ENCODE data around the gene PHIP.

DNA sequence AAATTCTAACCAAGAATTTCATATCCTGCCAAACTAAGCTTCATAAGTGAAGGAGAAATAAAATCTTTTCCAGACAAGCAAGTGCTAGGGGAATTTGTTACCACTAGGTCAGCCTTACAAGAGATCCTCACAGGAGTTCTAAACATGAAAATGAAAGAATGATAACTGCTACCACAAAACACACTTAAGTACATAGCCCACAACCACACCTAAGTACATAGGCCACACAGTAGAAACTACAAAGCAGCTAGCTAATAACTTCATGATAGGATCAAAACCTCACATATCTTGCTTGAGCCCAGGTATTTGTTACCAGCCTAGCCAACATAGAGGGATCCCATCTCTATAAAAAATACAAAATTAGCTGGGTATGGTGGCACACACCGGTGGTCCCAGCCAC, 160.3 kb downstream of the PHIP start:
- TF ChIP-seq, protein P1, sequence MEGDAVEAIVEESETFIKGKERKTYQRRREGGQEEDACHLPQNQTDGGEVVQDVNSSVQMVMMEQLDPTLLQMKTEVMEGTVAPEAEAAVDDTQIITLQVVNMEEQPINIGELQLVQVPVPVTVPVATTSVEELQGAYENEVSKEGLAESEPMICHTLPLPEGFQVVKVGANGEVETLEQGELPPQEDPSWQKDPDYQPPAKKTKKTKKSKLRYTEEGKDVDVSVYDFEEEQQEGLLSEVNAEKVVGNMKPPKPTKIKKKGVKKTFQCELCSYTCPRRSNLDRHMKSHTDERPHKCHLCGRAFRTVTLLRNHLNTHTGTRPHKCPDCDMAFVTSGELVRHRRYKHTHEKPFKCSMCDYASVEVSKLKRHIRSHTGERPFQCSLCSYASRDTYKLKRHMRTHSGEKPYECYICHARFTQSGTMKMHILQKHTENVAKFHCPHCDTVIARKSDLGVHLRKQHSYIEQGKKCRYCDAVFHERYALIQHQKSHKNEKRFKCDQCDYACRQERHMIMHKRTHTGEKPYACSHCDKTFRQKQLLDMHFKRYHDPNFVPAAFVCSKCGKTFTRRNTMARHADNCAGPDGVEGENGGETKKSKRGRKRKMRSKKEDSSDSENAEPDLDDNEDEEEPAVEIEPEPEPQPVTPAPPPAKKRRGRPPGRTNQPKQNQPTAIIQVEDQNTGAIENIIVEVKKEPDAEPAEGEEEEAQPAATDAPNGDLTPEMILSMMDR (IDR thresholded peaks at IDR 0.05; ENCODE audit: low read length): no peak
- TF ChIP-seq EZH2 (IDR thresholded peaks at IDR 0.05; ENCODE audit: borderline replicate concordance, low read length): no peak
